Measurements from ENCODE around the gene PPM1E.

DNA sequence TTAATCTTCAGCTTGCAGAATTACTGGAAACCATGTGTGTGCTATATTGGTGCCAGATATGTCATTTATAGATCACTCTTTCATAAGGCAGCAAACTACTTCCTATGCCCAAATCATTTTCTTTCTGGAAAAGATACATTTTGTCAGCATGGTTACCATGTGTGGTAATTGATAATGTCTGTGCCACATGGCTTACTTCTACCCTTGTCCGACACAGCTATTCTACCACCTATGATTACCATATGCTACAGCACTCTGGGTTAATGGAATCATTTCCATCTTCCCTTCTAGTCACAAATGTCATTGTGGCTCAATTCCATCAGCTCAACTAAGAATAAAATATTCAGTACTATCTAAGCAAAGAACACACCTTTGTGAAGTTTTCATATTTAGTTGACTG is 8.0 kb upstream of the PPM1E start:
- TF ChIP-seq, protein P1, sequence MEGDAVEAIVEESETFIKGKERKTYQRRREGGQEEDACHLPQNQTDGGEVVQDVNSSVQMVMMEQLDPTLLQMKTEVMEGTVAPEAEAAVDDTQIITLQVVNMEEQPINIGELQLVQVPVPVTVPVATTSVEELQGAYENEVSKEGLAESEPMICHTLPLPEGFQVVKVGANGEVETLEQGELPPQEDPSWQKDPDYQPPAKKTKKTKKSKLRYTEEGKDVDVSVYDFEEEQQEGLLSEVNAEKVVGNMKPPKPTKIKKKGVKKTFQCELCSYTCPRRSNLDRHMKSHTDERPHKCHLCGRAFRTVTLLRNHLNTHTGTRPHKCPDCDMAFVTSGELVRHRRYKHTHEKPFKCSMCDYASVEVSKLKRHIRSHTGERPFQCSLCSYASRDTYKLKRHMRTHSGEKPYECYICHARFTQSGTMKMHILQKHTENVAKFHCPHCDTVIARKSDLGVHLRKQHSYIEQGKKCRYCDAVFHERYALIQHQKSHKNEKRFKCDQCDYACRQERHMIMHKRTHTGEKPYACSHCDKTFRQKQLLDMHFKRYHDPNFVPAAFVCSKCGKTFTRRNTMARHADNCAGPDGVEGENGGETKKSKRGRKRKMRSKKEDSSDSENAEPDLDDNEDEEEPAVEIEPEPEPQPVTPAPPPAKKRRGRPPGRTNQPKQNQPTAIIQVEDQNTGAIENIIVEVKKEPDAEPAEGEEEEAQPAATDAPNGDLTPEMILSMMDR (IDR thresholded peaks at IDR 0.05) = no peak
- TF ChIP-seq POLR2A (IDR thresholded peaks at IDR 0.05) = no peak
